Astrocyte (in vitro differentiated cells and primary cell): ENCODE data around the gene KCNG1.

Experiments
- CTCF ChIP-seq: IDR thresholded peaks from 2 replicates; pipeline ENCODE4 v1.5.1; 2011; ENCODE audit warnings: low read depth, mild to moderate bottlenecking, inconsistent platforms, low read length, moderate library complexity; ENCODE audit not compliant: insufficient read depth
- EZH2 ChIP-seq: IDR thresholded peaks from 2 replicates; pipeline ENCODE4 v1.6.1; 2012; ENCODE audit warnings: mild to moderate bottlenecking, low read length, inconsistent platforms; ENCODE audit not compliant: insufficient read depth

- TF ChIP-seq CTCF (no peak), EZH2 (no peak)
Observed at GRCh38 chr20:51022227-51022802, 592 bp downstream of the KCNG1 start.
